WTC11 (cell line): Measurements from ENCODE around the gene NEO1.

Experiments
- ATF3 ChIP-seq: sonication (generic); formaldehyde crosslinking; conservative IDR thresholded peaks from 2 replicates; pipeline ENCODE4 v1.8.1; 2022; ENCODE audit warnings: mild to moderate bottlenecking, missing genetic modification reagents
- CREB1 ChIP-seq: sonication (generic); formaldehyde crosslinking; IDR thresholded peaks from 2 replicates; pipeline ENCODE4 v1.8.0; 2023; ENCODE audit warnings: mild to moderate bottlenecking, missing genetic modification reagents
- CREM ChIP-seq: sonication (generic); formaldehyde crosslinking; IDR thresholded peaks from 2 replicates; pipeline ENCODE4 v1.8.1; 2022; ENCODE audit warnings: mild to moderate bottlenecking, missing genetic modification reagents, moderate library complexity
- E2F5 ChIP-seq: sonication (generic); formaldehyde crosslinking; IDR thresholded peaks from 2 replicates; pipeline ENCODE4 v1.8.1; 2022; ENCODE audit warnings: mild to moderate bottlenecking, moderate library complexity, missing genetic modification reagents
- HMGA2 ChIP-seq: fragments of 250-450 bp; sonication (Bioruptor Pico); IDR thresholded peaks from 2 replicates; pipeline ENCODE4 v1.4.0; 2021; ENCODE audit warnings: mild to moderate bottlenecking, moderate library complexity
- JAZF1 ChIP-seq: fragments of 250-450 bp; sonication (Bioruptor Pico); IDR thresholded peaks from 2 replicates; pipeline ENCODE4 v1.9.0; 2021; ENCODE audit warnings: moderate library complexity, mild to moderate bottlenecking, inconsistent platforms
- MAX ChIP-seq: sonication (generic); formaldehyde crosslinking; IDR thresholded peaks from 2 replicates; pipeline ENCODE4 v1.8.0; 2022; ENCODE audit warnings: mild to moderate bottlenecking, missing genetic modification reagents
- NR2C2 ChIP-seq: sonication (generic); formaldehyde crosslinking; IDR thresholded peaks from 2 replicates; pipeline ENCODE4 v1.8.0; 2022; ENCODE audit warnings: mild to moderate bottlenecking, missing genetic modification reagents
- SP1 ChIP-seq: sonication (generic); formaldehyde crosslinking; conservative IDR thresholded peaks from 2 replicates; pipeline ENCODE4 v1.8.1; 2022; ENCODE audit warnings: missing genetic modification reagents
- ZNF121 ChIP-seq: sonication (generic); formaldehyde crosslinking; IDR thresholded peaks from 2 replicates; pipeline ENCODE4 v1.8.0; 2023; ENCODE audit warnings: missing genetic modification reagents
- TF ChIP-seq, protein P1 (sequence below): fragments of 200-600 bp; IDR thresholded peaks from 2 replicates; pipeline ENCODE4 v1.8.0; 2022; ENCODE audit warnings: antibody characterized with exemption
- TF ChIP-seq, protein P2 (sequence below): sonication (generic); formaldehyde crosslinking; IDR thresholded peaks from 2 replicates; pipeline ENCODE4 v1.8.1; 2023; ENCODE audit warnings: mild to moderate bottlenecking, missing genetic modification reagents, moderate library complexity
- TF ChIP-seq, protein P3 (sequence below): sonication (generic); formaldehyde crosslinking; IDR thresholded peaks from 2 replicates; pipeline ENCODE4 v1.8.0; 2023; ENCODE audit warnings: missing genetic modification reagents
- TF ChIP-seq, protein P4 (sequence below): sonication (generic); formaldehyde crosslinking; IDR thresholded peaks from 2 replicates; pipeline ENCODE4 v1.8.1; 2023; ENCODE audit warnings: mild to moderate bottlenecking, missing genetic modification reagents, borderline replicate concordance

- TF ChIP-seq ATF3, result no peak
- no peak for TF ChIP-seq ZNF121 (CRISPR knock-in tag)
- no peak for TF ChIP-seq SP1 (CRISPR knock-in tag)
- TF ChIP-seq CREB1 (CRISPR knock-in tag), result no peak
- TF ChIP-seq, protein P1, sequence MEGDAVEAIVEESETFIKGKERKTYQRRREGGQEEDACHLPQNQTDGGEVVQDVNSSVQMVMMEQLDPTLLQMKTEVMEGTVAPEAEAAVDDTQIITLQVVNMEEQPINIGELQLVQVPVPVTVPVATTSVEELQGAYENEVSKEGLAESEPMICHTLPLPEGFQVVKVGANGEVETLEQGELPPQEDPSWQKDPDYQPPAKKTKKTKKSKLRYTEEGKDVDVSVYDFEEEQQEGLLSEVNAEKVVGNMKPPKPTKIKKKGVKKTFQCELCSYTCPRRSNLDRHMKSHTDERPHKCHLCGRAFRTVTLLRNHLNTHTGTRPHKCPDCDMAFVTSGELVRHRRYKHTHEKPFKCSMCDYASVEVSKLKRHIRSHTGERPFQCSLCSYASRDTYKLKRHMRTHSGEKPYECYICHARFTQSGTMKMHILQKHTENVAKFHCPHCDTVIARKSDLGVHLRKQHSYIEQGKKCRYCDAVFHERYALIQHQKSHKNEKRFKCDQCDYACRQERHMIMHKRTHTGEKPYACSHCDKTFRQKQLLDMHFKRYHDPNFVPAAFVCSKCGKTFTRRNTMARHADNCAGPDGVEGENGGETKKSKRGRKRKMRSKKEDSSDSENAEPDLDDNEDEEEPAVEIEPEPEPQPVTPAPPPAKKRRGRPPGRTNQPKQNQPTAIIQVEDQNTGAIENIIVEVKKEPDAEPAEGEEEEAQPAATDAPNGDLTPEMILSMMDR, result no peak
- no peak for TF ChIP-seq JAZF1 (CRISPR knock-in tag)
- TF ChIP-seq, protein P2, sequence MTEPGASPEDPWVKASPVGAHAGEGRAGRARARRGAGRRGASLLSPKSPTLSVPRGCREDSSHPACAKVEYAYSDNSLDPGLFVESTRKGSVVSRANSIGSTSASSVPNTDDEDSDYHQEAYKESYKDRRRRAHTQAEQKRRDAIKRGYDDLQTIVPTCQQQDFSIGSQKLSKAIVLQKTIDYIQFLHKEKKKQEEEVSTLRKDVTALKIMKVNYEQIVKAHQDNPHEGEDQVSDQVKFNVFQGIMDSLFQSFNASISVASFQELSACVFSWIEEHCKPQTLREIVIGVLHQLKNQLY (CRISPR knock-in tag), result no peak
- TF ChIP-seq, protein P3, sequence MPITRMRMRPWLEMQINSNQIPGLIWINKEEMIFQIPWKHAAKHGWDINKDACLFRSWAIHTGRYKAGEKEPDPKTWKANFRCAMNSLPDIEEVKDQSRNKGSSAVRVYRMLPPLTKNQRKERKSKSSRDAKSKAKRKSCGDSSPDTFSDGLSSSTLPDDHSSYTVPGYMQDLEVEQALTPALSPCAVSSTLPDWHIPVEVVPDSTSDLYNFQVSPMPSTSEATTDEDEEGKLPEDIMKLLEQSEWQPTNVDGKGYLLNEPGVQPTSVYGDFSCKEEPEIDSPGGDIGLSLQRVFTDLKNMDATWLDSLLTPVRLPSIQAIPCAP (CRISPR knock-in tag), result no peak
- TF ChIP-seq HMGA2 (CRISPR knock-in tag), result no peak
- no peak for TF ChIP-seq MAX
- TF ChIP-seq, protein P4, sequence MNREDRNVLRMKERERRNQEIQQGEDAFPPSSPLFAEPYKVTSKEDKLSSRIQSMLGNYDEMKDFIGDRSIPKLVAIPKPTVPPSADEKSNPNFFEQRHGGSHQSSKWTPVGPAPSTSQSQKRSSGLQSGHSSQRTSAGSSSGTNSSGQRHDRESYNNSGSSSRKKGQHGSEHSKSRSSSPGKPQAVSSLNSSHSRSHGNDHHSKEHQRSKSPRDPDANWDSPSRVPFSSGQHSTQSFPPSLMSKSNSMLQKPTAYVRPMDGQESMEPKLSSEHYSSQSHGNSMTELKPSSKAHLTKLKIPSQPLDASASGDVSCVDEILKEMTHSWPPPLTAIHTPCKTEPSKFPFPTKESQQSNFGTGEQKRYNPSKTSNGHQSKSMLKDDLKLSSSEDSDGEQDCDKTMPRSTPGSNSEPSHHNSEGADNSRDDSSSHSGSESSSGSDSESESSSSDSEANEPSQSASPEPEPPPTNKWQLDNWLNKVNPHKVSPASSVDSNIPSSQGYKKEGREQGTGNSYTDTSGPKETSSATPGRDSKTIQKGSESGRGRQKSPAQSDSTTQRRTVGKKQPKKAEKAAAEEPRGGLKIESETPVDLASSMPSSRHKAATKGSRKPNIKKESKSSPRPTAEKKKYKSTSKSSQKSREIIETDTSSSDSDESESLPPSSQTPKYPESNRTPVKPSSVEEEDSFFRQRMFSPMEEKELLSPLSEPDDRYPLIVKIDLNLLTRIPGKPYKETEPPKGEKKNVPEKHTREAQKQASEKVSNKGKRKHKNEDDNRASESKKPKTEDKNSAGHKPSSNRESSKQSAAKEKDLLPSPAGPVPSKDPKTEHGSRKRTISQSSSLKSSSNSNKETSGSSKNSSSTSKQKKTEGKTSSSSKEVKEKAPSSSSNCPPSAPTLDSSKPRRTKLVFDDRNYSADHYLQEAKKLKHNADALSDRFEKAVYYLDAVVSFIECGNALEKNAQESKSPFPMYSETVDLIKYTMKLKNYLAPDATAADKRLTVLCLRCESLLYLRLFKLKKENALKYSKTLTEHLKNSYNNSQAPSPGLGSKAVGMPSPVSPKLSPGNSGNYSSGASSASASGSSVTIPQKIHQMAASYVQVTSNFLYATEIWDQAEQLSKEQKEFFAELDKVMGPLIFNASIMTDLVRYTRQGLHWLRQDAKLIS (CRISPR knock-in tag), result no peak
- no peak for TF ChIP-seq NR2C2 (CRISPR knock-in tag)
- TF ChIP-seq E2F5 (CRISPR knock-in tag), result no peak
- TF ChIP-seq CREM (CRISPR knock-in tag), result no peak
These were observed 6.2 kb upstream of the NEO1 start for GRCh38 chr15:73046073-73046472.
